GM06990 (cell line): ENCODE data around the gene KIFC3.

Source experiments
- DNase-seq: peaks from one replicate; pipeline ENCODE4 v3.0.0-alpha.2; 2011; ENCODE audit not compliant: insufficient read length; ENCODE audit errors: extremely low read depth
- H3K27me3 ChIP-seq: replicated peaks from 2 replicates; pipeline ENCODE4 v1.6.0; 2011; ENCODE audit warnings: low read length; ENCODE audit not compliant: control insufficient read depth, insufficient read depth
- H3K36me3 ChIP-seq: 2 replicates; pipeline ENCODE4 v1.5.1; 2011; ENCODE audit warnings: low read length; ENCODE audit not compliant: control insufficient read depth, insufficient read depth
- H3K4me3 ChIP-seq: replicated peaks from 2 replicates; pipeline ENCODE4 v1.5.1; 2011; ENCODE audit warnings: low read depth, mild to moderate bottlenecking, control low read depth, low read length
- TF ChIP-seq, protein P1 (sequence below): IDR thresholded peaks from 2 replicates; pipeline ENCODE4 v1.5.1; 2011; ENCODE audit warnings: low read length, control low read depth, mild to moderate bottlenecking, inconsistent platforms; ENCODE audit not compliant: insufficient read depth, poor library complexity, severe bottlenecking

Gene KIFC3

GRCh38 chr16:57844416-57845030 is 42.2 kb upstream of the KIFC3 start:
- Histone ChIP-seq H3K36me3 (no peaks in the 10 kb centered on the region), H3K27me3 (no peaks in the 10 kb centered on the region), H3K4me3 (no peak overlapping the region)
- no peak for DNase-seq
- TF ChIP-seq, protein P1, sequence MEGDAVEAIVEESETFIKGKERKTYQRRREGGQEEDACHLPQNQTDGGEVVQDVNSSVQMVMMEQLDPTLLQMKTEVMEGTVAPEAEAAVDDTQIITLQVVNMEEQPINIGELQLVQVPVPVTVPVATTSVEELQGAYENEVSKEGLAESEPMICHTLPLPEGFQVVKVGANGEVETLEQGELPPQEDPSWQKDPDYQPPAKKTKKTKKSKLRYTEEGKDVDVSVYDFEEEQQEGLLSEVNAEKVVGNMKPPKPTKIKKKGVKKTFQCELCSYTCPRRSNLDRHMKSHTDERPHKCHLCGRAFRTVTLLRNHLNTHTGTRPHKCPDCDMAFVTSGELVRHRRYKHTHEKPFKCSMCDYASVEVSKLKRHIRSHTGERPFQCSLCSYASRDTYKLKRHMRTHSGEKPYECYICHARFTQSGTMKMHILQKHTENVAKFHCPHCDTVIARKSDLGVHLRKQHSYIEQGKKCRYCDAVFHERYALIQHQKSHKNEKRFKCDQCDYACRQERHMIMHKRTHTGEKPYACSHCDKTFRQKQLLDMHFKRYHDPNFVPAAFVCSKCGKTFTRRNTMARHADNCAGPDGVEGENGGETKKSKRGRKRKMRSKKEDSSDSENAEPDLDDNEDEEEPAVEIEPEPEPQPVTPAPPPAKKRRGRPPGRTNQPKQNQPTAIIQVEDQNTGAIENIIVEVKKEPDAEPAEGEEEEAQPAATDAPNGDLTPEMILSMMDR = no peak

- H3K27me3 ChIP-seq = no peaks in the 10 kb centered on the region
Observed at GRCh38 chr16:57843400-57843799, 41.1 kb upstream of the KIFC3 start.

GRCh38 chr16:57842601-57843000 is 40.3 kb upstream of the KIFC3 start:
- TF ChIP-seq, protein P1 = no peak
- no peak overlapping the region for H3K4me3 ChIP-seq
- no peaks in the 10 kb centered on the region for H3K27me3 ChIP-seq

More at GRCh38 chr16:57843400-57843799, 41.1 kb upstream of the KIFC3 start:
- Histone ChIP-seq H3K4me3 (no peak overlapping the region), H3K36me3 (no peaks in the 10 kb centered on the region)
- DNase-seq = no peak
- TF ChIP-seq, protein P1 = no peak

DNA sequence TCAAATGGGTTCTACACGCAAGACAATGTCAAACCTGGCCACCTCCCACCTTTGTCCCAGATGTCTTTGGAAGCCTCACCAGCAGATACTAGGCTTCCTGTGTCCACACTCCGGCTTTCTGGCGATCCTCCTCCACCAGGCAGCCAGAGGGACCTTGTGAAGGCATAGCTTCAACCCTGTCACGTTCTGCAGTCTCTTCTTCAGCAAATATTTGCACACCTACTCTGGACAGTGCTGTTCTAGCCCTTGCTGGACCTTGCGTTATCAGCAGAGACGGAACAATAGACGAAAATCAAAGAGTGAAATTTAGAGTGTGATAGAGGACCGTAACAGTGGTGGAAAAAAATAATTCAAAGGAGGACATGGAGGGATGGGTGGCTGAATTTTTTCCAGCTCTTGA is 38.5 kb upstream of the KIFC3 start:
- no peak for DNase-seq
- no peak overlapping the region for H3K4me3 ChIP-seq
- H3K36me3 ChIP-seq = no peaks in the 10 kb centered on the region
- TF ChIP-seq, protein P1 = no peak
- no peaks in the 10 kb centered on the region for H3K27me3 ChIP-seq

More at GRCh38 chr16:57842601-57843000, 40.3 kb upstream of the KIFC3 start:
- no peak for DNase-seq
- no peaks in the 10 kb centered on the region for H3K36me3 ChIP-seq

GRCh38 chr16:57838161-57838560 is 35.9 kb upstream of the KIFC3 start:
- peaks cover 2% of the 10 kb centered on the region; the same call in 1 of the 2 replicates for H3K27me3 ChIP-seq
- DNase-seq = no peak
- no peak overlapping the region for H3K4me3 ChIP-seq
- no peaks in the 10 kb centered on the region for H3K36me3 ChIP-seq
- TF ChIP-seq, protein P1 = no peak
